ENCODE results near the gene IL19. TPM values are rescaled to one million over a fixed set of nuclear protein-coding genes. Genes with fewer than 3 reads are reported as not detected.
"Not testable (repeated sequence)": the region's sequence is repeated elsewhere in the genome, so short reads cannot be mapped to it uniquely, and the experiment has no call there.

The IL19 gene
- polyA plus RNA-seq, 4 donors, result 0.51 to 1.0 (median 0.68) TPM

DNA sequence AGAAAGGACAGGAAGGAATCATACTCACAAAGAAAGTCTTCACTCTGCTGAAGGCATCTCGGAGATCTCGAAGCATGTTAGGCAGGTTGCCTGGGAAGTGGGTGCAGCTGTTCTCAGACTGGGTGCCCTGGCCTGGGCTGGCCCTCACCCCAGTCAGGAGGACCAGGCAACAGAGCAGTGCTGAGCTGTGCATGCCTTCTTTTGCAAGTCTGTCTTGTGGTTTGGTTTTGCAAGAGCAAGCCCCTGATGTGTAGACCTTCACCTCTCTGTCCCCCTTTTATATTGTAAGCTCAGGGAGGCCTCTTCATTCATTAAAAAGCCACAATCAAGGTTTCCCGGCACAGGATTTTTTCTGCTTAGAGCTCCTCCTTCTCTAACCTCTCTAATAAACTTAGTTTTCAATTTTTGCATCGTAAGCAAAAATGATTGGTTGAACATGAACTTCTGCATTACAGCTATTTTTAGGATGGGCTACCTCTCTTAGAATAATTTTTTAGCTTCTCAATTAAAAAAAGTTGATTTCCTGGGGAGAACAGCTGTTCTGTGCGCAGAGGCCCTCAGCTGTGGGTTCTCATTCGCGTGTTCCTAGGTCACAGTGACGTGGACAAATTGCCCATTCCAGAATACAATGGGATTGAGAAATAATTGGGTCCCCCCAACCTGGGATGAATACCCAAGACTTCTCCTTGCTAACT lies 1.8 kb downstream of the IL19 start, which contains the start of gene IL10:
IL10 (minus strand) TSS at position 252 of the 695 bp plus-strand sequence; CDS start at position 193, 59 bp downstream.
- no peak for DNase-seq (ENCODE audit: low read depth in 4 of 4, low spot score in 2 of 4)

DNA sequence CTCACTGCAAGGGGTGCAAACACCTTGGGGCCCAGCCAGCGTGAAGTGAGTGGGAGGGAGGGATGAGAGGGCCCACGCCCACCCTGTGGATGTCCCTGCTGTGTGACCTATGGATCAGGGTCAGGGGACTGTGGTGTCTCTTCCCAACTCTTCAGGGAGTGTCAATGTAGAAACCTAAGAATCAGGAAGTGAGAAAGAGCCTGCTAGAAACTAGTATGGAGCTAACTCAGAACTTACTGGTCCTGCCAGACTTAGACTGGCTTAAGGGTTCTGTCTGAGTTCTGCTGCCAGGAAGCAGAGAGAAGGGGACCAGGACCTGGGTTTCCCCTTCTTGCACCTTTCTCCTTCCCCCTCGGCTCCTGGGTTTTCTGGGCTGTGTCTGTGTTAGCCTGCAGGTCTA lies 3.5 kb downstream of the IL19 start:
- no peak for DNase-seq (ENCODE audit: low read depth in 4 of 4, low spot score in 2 of 4)

GRCh38 chr1:206776229-206776628 lies 5.7 kb downstream of the IL19 start:
- DNase-seq (ENCODE audit: low read depth in 4 of 4, low spot score in 2 of 4), result no peak

DNA sequence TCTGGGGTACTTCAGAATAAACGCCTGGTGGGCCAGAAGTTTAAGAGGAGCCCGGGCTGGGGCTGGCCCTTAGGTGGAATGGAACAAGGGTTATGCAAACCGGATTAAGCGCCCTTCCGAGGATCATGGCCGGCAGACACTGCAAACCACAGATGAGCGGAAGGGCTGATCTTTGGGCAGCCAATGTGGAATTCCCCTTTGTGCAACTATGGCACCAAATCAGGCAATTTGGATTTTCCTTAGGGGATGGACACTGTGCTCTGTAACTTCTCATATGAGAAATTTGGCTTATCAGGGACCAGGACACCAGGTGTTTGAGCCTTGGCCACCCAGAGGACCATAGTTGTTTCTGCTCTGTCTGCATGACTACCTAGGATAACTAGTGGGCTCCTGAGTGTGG lies 7.5 kb downstream of the IL19 start:
- no peak for DNase-seq (ENCODE audit: low read depth in 4 of 4, low spot score in 2 of 4)

GRCh38 chr1:206778911-206779310 lies 8.3 kb downstream of the IL19 start:
- not testable (repeated sequence) for DNase-seq (ENCODE audit: low read depth in 4 of 4, low spot score in 2 of 4)

- no peak for DNase-seq (ENCODE audit: low read depth in 4 of 4, low spot score in 2 of 4)
Measured at GRCh38 chr1:206779638-206780037, 9.1 kb downstream of the IL19 start.

GRCh38 chr1:206782448-206782847 lies 11.9 kb downstream of the IL19 start:
- DNase-seq (ENCODE audit: low read depth in 4 of 4, low spot score in 2 of 4), result no peak

GRCh38 chr1:206783506-206783905 lies 12.9 kb downstream of the IL19 start:
- no peak for DNase-seq (ENCODE audit: low read depth in 4 of 4, low spot score in 2 of 4)

GRCh38 chr1:206784471-206784903 lies 13.9 kb downstream of the IL19 start:
- no peak for DNase-seq (ENCODE audit: low read depth in 4 of 4, low spot score in 2 of 4)

GRCh38 chr1:206785182-206785765 lies 14.7 kb downstream of the IL19 start:
- DNase-seq (ENCODE audit: low read depth in 4 of 4, low spot score in 2 of 4), result no peak

- no peak for DNase-seq (ENCODE audit: low read depth in 4 of 4, low spot score in 2 of 4)
Measured at GRCh38 chr1:206786212-206786886, 15.8 kb downstream of the IL19 start.

DNA sequence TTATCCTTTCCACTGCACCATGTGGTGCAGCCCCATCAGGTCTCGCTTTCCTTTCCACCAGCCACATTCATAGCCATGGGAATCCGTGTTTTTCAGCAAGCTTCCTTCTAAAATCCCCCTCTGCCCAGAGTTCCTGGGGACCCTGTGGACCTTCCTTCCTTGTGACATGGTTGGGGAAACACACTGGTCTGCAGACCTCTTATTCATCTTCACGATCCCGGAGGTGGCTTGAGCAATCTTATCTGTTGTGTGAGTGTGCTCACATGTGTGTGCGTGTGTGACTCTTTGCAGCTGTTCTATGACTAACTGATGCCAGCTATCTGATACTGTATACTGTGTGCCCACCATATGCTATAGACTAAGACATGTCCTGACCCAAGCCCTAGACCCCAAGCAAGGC lies 17.3 kb downstream of the IL19 start:
- DNase-seq (ENCODE audit: low read depth in 4 of 4, low spot score in 2 of 4), result no peak

DNA sequence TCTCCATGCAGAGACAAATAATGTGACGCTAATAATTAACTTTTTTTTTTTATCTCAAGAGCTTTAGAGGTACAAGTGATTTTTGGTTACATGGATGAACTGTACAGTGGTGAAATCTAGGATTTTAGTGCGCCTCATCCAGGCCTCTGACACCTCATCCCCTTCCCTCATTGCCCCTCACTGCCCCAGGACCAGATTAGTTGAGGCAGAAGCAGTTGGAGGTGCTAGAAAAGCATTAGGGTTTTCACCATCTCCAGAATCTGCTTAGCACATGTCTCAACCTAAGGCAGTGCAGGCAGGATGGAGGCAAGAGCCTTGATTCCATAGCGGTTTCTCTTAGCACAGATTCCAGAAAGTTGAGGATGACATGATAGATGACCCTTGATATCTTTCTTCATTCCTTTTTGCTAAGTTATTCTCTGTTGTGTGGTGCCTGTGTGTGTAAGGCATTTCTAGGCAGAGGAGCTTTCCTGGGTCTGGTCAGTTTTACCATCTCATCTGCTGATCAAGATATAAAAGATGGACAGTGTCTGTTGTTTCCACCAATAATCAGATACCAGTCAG lies 18.0 kb downstream of the IL19 start:
- no peak for DNase-seq (ENCODE audit: low read depth in 4 of 4, low spot score in 2 of 4)

DNA sequence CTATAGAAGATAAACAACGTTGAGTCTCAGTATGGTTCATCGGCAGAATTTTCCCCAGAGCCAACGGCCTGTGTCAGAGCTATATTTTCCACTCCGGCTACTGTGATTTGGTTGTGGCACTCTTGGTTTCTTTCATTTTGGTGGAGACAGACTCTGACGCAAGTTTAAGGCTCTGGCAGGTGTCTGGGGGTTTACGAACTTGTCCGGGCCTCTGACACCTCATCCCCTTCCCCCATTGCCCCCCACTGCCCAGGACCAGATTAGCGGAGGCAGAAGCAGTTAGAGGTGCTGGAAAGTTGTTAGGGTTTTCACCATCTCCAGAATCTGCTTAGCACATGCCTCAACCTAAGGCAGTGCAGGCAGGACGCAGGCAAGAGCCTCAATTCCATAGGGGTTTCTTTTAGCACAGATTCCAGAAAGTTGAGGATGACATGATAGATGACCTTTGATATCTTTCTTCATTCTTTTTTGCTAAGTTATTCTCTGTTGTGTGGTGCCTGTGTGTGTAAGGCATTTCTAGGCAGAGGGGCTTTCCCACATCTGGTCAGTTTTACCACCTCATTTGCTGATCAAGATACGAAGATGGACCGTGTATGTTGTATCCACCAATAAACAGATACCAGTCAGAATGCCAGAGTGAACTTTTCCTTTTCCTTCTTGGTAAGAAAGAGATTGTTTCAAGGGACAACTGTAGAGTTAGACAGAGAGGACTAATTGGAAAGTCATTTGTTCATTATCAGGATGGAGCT lies 20.1 kb downstream of the IL19 start:
- DNase-seq (ENCODE audit: low read depth in 4 of 4, low spot score in 2 of 4), result no peak

GRCh38 chr1:206792939-206793607 lies 22.5 kb downstream of the IL19 start:
- no peak for DNase-seq (ENCODE audit: low read depth in 4 of 4, low spot score in 2 of 4)

- DNase-seq (ENCODE audit: low read depth in 4 of 4, low spot score in 2 of 4), result no peak
Measured at GRCh38 chr1:206793620-206794019, 23.0 kb downstream of the IL19 start.

DNA sequence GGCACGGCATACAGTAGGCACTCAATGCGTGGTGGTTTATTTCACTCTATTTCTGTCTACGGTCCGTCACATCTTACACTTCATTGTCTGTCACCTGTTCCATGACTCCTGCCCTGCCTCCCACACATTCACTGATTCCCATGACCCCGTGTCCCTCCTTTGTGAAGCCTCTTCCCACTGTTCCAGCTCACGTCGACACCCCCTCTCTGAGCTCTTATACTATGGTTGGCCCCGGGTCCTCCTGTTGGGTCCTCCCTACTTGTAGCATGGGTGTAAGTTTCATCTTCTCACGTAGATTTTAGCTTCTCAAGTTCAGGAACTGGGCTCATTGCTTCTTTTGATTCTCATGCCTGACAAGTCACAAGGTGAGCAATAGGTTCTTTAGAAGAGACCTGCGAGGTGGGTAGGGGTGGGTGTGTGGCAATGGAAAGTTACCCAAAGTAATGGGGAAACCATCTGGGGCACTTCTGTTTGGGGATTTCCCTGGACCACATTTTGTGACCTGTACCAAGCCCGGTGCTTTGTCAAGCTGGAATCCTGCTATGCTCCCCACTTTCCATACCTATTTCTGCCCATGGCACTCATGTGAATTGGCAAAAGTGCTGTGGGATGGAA lies 23.8 kb downstream of the IL19 start:
- no peak for DNase-seq (ENCODE audit: low read depth in 4 of 4, low spot score in 2 of 4)

GRCh38 chr1:206796116-206796515 lies 25.5 kb downstream of the IL19 start:
- no peak for DNase-seq (ENCODE audit: low read depth in 4 of 4, low spot score in 2 of 4)

GRCh38 chr1:206796981-206797402 lies 26.4 kb downstream of the IL19 start:
- DNase-seq (ENCODE audit: low read depth in 4 of 4, low spot score in 2 of 4), result no peak
